ENCODE results near the gene PPP2R2D. TPM values are rescaled to one million over a fixed set of nuclear protein-coding genes. Genes with fewer than 3 reads are reported as not detected.
"Not testable (repeated sequence)": the region's sequence is repeated elsewhere in the genome, so short reads cannot be mapped to it uniquely, and the experiment has no call there.

Gene PPP2R2D
- polyA plus RNA-seq, 4 donors = 38.5 to 53.4 (median 41.8) TPM

DNA sequence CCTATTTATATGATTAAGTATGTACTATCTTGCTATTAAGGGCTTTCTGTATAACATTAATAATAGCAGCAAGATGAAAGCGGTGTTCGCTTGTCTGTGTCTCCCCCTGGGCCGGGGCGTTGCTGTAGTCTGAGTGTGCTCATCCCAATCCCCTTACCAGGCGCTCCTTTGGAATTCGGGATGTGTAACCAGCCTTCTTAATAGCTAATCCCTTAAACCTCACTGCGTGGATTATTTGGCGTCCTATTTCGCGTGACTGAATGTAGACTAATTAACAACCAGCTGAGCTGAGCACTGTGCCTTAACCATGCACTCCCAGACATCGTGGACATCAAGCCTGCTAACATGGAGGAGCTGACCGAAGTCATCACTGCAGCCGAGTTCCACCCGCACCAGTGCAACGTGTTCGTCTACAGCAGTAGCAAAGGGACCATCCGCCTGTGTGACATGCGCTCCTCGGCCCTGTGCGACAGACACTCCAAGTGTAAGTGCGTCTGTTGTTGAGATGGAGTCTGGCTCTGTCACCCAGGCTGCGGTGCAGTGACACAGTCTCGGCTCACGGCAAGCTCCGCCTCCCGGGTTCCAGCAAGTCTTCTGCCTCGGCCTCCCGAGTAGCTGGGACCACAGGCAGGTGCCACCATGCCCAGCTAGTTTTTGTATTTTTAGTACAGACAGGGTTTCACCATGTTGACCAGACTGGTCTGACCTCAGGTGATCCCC is 44.3 kb downstream of the PPP2R2D start:
- DNase-seq (ENCODE audit: low read depth in 4 of 4, low spot score in 2 of 4) = no peak

DNA sequence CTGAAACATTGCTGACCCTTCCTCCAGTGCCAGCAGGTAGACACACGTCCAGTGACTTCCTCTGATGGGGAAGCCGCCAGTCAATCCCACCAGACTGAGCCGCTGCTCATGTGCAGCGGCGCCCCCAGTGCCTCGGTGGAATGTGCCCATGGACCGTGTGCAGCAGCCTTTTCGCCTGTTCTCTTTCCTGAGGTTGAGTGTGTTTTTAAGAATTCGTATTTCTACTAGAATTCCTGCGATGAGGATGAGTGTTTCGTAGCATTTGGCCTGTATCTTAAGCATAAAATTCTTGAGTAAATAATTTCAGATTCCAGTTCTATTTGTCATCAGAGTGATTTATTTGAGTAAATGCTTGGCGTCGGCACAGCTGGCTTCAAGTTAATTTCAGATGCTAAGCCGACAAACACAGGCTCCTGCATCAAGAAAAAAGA is 45.5 kb downstream of the PPP2R2D start:
- no peak for DNase-seq (ENCODE audit: low read depth in 4 of 4, low spot score in 2 of 4)

DNA sequence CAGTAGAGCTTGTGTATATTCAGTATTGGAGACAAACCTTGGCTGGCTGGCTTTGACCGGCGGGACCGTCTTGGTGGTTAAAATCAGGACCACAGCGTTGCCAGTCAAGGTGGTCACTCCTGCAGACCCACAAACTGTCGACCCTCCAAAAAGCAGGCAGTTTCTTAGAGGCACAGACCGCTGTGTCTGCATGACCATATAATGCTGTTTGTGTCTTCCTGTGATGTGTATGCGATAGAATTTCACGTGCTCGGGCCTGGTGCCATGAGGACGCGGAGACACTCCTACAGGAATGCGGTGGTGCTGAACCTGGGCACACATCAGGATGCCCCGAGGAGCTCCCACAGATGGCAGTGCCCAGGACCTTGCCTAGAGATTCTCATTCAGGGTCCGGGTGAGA is 46.1 kb downstream of the PPP2R2D start:
- no peak for DNase-seq (ENCODE audit: low read depth in 4 of 4, low spot score in 2 of 4)

DNA sequence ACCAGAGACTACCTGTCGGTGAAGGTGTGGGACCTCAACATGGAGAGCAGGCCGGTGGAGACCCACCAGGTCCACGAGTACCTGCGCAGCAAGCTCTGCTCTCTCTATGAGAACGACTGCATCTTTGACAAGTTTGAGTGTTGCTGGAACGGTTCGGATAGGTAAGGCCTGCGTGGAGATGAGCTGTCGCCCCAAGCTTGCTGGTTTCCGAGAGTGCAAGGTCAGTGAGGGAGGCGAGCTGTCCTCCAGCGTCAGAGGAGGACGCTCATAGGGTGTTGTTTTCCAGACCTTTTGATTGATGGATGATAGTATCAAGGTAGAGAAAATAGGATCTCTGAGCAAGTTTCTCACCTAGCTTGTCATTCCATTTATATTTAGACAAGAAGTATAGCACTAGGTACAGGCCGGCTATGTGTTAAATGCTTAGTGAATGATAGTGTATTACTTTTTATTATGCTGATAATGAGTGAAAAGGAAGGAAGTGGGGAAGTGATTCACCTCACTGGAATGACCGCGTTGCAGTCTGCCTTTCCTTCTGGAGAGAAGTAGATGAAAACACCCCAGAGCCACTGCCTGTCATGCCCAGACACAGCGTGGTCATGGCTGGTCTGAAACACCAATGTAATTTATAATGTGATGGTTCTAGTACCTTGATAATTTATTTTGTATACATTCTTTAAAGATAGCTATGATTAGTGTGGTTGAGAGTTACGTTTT is 47.0 kb downstream of the PPP2R2D start:
- DNase-seq (ENCODE audit: low read depth in 4 of 4, low spot score in 2 of 4) = no peak

DNA sequence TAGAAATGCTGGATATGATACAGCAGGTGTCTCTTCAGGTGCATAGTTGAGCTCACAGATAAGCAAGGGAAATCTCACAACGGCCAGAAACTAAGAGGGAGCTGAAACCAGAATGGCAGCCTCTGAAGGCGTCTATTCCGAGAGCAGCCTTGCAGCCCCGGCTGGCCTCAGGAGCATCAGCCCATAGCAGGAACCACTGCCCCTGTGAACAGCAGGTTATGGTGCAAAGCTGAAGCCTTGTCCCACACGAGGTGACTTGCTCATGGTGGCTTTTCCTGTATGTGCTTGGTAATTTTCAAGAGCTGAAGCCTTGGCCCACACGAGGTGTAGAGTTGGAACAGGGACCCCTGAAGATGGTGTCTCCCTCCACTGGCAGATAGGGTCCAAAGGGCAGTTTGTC is 47.7 kb downstream of the PPP2R2D start:
- DNase-seq (ENCODE audit: low read depth in 4 of 4, low spot score in 2 of 4) = no peak

DNA sequence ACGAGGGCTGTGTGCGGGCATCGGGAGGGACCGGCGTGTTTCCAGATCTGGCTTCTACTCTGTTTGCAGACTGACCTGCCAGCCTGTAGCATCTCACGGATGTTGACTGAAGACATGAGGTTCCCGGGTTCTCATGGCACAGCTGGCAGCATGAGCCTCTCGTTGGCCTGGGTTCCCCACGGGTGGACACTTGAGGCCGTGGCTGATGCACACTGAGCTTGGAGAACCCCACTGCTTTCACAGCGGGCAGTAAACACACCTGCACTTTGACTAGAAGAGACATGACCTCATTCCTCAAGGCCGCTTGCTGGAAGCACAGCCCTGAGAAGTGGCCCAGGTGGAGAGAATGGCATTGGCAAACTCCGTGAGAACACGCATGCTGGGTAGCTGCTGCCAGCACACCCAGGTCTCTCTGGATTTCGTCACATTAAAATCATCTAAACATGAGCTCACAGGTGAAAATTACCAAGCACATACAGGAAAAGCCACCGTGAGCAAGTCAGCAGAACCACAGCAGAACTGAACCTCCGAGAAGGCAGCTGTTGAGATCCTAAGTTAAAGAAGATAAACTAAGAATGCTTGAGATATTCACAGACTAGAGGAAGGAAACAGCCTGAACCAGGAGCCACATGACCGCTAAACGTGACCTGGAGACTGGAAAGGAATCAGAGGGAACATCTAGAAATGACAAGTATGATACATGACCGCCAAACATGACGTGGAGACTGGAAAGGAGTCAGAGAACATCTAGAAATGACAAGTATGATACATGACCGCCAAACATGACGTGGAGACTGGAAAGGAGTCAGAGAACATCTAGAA is 48.4 kb downstream of the PPP2R2D start:
- no peak for DNase-seq (ENCODE audit: low read depth in 4 of 4, low spot score in 2 of 4)

DNA sequence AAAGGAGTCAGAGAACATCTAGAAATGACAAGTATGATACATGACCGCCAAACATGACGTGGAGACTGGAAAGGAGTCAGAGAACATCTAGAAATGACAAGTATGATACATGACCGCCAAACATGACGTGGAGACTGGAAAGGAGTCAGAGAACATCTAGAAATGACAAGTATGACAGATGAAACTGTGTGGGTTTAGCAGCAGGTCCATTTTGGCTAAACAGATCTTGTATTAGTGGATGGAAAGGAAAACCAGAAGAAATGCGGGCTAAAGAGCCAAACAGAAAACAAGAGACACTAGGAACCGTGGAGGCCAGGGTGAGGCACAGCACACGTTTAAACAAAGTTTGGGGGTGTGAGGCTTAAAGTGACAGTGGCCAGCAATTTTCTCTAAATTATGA is 49.1 kb downstream of the PPP2R2D start:
- DNase-seq (ENCODE audit: low read depth in 4 of 4, low spot score in 2 of 4) = not testable (repeated sequence)

DNA sequence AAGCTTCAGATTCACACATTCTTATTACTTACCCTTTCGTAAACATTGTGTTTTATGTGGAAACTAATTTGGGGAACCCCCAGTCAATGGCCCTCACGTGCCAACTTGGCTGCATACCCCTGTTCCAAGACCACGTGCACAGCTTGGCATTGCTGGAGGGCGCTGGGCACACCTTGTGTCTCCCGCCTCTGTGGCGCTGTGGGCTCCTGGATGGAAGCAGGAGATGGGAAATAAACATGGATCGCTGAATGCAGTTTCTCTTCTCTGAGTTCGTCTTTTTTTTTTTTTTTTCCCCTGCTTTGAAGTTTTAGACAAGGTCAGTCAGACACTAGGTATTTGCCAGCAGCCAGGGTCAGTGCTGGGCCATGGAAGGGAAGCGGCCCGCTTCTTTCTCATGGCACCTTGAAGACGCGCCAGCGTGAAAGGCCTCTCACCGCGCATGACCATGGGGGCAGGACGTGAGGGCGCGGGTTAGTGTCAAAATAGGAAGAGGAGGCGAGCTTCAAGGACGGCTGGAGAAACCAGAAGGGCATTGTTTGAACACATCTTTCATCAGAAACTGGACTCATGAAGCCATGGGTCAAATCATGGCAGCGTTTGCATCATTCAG is 53.7 kb downstream of the PPP2R2D start:
- DNase-seq (ENCODE audit: low read depth in 4 of 4, low spot score in 2 of 4) = no peak

DNA sequence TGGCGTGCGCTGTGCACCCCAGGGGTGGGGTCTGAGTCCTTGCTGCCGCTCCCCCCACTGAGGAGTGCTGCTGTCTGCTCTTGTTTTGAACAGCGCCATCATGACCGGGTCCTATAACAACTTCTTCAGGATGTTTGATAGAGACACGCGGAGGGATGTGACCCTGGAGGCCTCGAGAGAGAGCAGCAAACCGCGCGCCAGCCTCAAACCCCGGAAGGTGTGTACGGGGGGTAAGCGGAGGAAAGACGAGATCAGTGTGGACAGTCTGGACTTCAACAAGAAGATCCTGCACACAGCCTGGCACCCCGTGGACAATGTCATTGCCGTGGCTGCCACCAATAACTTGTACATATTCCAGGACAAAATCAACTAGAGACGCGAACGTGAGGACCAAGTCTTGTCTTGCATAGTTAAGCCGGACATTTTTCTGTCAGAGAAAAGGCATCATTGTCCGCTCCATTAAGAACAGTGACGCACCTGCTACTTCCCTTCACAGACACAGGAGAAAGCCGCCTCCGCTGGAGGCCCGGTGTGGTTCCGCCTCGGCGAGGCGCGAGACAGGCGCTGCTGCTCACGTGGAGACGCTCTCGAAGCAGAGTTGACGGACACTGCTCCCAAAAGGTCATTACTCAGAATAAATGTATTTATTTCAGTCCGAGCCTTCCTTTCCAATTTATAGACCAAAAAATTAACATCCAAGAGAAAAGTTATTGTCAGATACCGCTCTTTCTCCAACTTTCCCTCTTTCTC is 55.0 kb downstream of the PPP2R2D start:
- DNase-seq (ENCODE audit: low read depth in 4 of 4, low spot score in 2 of 4) = no peak

DNA sequence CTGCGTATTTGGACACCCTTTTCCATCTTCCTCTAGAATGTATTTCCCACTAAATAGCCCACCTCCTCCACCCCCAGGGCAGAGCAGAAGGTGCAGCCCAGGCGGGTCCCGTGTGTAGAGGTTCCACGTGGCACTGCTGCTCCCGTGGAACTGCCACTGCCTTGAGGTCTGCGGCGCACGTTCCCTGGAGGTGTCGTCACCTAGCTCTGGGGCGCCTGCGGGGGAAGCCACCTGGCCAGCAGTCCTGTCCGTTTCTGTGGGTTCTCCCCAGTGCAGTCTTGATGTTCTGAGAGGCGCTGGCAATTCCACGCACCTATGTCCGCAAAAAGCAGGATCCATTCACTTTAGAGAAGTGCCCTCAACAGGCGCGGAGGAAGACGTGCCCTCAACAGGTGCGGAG is 59.0 kb downstream of the PPP2R2D start:
- DNase-seq (ENCODE audit: low read depth in 4 of 4, low spot score in 2 of 4) = no peak

DNA sequence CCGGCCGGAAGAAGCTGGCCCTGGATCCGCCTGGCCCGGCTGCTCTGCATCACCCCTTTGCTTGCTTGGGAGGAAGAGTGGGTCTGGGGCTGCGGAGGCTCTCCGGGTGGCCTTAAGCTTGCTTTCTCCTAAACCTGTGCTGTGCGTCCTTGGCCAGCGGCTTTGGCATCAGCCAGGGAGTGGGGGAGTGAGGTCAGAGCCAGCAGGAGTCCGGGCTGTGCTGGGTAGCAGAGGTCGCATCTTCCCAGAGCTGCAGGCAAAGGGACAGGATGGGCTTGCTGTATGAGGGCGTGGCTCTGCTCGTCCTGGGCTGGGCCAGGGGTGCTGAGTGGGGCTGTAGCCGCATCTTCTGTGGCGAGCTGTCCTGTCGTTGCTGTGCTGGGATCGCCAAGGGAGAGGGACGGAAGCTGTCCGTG is 59.8 kb downstream of the PPP2R2D start:
- DNase-seq (ENCODE audit: low read depth in 4 of 4, low spot score in 2 of 4) = no peak

DNA sequence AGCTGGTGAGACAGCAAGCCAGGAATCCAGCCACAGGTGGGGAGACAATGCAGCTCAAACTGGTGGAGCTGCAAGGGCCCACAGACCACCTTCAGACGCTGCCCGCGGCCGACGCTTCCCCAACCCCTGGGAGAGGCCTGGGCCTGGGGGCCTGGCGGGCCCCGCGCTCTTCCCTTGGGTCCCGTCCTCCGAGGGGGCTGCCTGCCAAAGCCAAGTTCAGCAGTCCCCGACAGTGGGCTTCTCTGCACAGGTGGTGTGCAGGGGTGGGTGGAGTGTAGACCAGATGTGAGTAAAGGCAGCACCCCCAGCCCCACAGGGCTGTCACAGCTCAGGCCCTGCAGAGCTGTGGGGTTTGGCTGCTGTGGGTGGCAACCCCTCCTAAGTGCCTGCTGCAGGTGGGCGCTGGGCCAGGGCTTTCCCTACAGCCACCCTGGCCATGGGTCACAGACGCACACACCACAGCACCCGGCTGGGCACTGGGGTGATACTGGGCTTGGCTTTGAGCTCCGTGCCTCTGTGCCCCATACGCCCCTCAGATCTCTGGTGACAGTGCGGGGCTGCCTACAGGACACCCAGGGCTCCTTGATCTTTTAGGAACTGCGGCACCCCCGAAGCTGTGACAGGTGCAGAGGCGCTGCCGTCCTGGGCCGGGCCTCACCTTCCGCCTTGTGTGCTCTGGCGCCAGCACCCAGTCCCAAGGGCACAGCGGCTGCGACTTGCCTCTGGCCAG is 60.4 kb downstream of the PPP2R2D start:
- no peak for DNase-seq (ENCODE audit: low read depth in 4 of 4, low spot score in 2 of 4)

DNA sequence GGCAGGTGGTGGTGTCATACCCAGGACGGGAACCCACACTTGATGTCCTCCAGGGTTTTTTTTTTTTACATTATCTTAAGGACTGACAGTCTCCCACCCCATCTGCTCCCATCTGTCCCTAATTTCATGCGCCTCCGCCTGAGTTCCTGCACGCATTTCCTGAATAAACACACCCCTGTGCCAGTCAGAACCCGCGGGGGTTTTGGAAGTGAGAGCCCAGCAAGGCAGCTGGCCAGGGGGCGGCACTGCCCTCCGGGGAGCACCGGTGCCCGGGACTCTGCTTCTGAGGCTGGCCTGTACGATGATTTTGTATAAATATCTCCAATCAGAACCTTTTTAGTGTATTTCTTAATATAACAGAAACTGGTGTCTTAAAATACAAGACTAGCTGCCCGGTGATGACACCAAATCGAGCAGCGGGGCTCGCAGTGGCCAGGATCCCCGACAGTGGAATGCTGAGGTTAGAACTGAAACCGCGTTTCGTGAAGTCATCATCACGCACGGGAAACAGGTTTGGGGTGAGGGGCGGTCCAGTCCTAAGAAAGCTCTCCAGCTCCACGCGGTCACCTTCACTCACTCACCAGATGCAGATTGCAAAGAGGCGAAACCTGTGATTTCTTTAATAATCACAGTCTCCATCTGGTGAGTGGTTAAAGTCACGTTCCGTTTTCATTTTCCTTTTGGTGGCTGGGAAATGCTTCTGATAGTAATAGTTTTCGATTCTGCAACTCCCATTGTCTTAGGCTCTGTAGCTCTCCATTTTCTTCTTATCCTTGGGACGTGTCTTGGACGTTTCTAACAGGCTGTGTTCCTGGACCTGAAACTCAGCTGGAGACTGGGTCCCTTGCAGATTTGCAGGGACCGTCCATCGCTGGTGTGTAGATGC is 61.2 kb downstream of the PPP2R2D start:
- no peak for DNase-seq (ENCODE audit: low read depth in 4 of 4, low spot score in 2 of 4)

DNA sequence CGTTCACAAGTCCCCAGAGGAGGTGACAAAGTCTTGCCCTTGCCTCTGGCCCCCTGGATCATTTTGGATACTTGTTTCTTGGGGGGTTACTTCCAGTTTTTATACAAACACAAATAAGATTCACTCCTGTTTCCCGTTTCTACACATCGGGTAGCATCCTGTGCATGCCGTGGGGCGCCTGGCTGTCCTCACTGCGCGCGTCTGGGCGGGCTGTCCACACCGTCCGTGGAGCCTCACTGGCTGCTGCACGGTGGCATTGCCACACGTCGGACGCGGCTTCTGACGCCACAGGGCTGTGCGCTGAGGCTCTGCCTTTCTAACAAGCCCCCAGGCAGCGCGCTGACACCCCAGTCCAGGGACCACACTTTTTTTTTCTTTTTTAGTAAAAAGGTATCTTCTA is 62.5 kb downstream of the PPP2R2D start:
- DNase-seq (ENCODE audit: low read depth in 4 of 4, low spot score in 2 of 4) = no peak

DNA sequence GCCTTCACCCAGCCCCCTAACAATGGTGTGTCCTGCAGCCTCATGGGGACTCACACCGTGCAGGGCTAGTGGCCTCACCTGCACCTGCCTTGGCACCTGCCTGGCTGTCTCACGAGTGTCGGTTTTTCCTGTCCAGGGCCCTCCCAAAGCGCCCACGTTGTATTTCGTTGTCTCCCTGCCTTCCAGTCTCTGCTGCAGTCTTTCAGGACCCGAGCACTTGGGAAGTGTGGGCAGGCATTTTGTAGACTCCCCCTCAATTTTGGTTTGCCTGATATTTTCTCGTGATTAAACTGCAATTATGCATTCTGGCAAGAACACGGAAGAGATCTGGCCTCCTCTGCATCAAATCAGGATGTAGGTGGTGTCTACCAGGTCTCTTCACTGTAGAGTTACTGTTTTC is 63.0 kb downstream of the PPP2R2D start:
- DNase-seq (ENCODE audit: low read depth in 4 of 4, low spot score in 2 of 4) = no peak

DNA sequence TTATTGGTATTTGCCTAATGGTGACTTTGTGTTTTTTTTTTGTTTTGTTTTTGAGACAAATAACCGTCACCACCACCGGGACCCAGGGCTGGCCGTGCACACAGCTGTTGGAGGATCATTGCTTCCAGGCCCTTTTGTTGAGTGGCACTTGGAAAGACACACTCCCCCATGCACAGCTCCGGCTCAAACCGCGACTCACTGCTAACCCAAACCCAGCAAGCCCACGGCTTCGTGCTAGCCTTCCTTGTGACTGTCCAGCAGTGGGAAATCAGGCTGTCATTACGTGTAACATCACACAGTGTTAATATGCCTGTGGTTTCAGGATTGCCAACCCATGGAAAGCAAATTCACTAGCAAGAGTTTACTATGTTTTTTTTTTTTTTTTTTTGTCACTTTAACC is 63.5 kb downstream of the PPP2R2D start:
- DNase-seq (ENCODE audit: low read depth in 4 of 4, low spot score in 2 of 4) = no peak

DNA sequence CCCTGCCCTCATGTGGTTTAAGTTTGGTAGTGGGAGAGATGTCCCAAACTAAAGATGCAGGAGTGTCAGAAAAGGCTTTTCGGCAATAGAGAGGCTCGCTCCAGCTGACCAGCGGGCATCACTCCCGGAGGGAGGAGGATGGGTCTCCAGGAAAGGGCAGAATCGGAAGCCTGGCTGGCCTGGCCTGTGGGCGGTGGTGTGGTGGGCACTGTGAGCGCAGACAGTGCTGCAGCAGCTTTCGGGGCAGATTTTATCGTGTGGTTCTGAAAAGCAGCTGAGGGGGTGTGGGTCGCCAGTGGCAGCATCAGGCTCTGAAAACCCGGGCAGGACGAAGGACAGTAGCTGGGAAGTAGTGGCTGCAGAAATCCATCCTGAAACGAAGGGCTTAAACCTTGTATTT is 68.1 kb downstream of the PPP2R2D start:
- DNase-seq (ENCODE audit: low read depth in 4 of 4, low spot score in 2 of 4) = no peak

DNA sequence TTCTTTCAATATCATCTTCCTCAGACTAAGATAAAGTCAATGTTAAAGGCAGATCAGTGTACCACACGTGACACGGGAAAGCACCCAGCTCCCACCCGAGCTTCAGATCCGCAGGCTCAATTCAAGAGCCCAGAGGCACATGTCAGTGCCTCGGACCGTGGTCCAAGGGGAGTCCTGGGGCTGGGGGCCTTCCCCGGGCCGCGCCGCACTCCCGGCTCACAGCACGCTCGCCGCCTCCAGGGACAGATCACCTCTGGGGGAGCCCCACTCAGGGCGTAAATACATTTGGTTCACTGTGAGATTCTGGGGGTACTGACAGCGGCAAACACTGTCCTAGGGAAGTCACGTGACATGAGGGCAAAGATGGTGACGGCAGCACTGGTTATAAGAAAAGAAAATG is 70.1 kb downstream of the PPP2R2D start:
- DNase-seq (ENCODE audit: low read depth in 4 of 4, low spot score in 2 of 4) = no peak

DNA sequence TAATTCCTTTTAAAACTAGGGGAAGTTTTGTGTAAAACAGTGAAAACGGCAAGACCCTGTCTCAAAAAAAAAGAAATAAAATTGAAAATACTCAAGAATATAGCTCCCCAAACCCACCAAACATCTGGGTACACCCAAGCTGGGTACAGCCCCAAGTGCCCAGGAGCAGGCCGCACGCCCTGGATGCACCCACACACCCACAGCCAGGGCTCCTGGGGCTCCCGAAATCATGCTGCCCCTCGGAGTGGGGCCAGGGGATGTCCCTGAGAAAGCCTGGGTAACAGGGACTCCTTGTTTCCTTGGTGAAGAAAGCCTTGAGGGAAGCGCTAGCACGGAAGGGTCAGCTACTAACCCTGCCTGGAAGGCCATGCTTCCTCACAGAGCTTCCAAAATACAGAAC is 70.8 kb downstream of the PPP2R2D start:
- DNase-seq (ENCODE audit: low read depth in 4 of 4, low spot score in 2 of 4) = no peak
